ENCODE data around the gene HYAL1. TPM values are rescaled to one million over a fixed set of nuclear protein-coding genes. Genes with fewer than 3 reads are reported as not detected.

Gene HYAL1
- total RNA-seq, 1 donor from 2014 or later = 11.2 TPM

DNA sequence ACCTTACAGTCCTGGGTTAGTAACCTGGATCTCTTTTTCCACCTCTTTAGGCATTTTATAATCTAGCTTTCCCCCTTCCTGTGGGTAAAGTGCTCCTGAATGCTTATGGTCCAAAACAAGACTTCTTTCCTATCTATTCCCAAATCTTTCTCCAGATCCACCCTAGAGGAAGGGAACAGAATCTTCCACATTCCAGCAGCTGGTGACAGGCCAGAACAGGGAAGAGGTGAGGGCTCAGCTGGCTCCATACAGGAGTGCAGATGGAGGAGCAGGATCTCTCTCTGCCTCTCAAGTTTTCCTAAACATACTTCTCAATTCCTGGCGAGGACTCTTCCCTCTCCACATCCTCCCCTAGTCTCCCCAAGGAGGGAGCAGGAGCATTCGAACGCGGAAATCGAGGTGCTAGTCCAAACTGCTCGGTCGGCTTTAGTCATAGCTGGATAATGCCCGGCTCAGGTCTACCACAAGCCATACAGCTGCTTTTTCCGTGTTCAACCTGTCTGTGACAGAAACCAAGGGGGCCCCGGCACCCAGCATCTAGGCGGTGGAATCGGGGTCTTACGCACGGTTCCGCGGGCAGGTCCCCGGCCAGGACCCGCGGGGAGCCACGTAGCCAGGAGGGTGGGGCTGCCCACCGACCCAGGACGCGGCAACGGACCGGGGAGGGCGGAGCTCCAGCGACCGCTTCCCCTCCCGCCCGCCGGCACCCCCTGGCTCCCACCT, 33.2 kb upstream of the HYAL1 start:
- no peak for DNase-seq (ENCODE audit: low spot score)

GRCh38 chr3:50334339-50335075, 31.1 kb upstream of the HYAL1 start:
- no peak for DNase-seq (ENCODE audit: low spot score)

GRCh38 chr3:50333744-50334328, 30.5 kb upstream of the HYAL1 start:
- no peak for DNase-seq (ENCODE audit: low spot score)

DNA sequence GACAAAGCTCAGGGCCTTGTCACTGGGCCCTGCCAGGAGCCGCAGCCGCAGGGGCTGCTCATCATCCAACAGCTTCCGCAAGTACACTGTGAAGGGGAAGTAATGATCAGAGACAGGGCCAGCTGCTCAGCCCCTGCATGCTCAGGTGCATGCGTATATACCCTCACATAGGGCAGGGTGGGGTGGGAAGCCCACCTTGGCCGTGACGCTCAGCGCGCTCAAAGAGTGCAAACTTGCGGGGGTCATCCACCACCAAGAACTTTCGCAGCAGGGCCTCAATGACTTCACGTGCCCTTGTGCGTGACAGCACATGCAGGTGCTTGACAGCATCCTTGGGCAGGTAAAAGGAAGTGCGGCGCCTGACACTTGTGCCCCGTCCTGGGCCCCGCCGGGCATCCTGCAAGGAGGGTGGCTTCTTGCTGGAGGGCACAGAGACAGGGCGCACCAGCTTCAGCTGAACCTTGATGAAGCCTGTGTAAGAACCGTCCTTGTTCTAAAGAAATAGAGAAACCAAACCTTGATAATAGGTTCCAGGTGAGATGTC, 28.1 kb upstream of the HYAL1 start:
- no peak for DNase-seq (ENCODE audit: low spot score)

DNA sequence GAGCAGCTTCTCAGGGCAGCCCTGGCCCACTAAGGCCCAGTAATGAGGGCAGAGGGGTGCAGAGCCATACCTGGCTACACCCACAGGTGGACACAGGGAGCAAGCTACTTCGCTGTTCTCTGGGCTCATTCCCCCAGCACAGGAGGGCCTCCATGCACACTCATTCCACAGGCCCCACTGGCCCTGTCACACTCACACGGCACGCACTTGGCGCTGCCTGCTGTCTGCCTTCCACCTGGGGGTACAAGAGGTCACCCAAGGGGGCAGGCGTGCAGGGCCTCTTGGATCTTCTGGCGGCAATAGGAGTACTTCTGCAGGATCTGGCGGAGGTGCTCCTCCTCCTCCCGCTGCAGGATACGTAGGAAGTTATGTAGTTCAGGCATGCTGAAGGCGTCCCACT, 27.0 kb upstream of the HYAL1 start:
- no peak for DNase-seq (ENCODE audit: low spot score)

DNA sequence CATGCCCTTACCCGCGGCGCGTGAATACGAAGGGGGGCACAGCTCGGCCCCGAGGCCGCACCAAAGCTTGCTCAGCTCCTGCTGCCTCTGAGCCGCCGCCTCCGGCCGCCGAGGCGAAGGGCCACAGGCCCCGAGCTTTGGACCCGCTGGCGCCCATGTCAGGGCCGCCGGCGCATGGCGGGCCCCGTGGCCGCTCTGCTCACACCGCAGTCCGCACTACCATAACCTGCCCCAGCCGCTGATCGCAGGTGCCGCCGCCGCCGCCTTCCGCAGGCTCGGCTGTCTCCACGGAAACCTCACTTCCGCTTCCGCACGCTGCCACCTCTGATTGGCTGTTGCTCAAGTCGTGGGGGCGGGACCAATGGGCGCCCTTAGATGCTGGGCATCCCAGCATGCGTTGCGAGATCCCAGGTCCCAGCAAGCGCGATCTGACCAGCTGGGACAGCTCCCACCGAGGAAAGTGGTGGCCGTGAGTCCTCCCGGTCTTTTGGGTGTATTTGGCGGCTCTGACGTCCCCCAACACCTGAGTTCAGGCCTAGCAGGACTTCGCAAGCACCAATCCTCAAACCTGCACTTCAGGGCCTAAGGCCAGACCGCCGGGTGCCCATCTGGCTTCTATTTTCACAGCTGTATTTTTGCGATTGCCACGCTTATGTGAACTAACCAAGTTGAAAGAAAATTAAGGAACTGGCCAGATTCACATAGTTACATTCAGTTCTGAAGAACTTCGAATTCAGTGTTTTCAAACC, 24.7 kb upstream of the HYAL1 start, which contains the start of gene TUSC2:
TSS of gene TUSC2 (minus strand) at position 281 of the 749 bp plus-strand sequence. CDS start at position 157, 124 bp downstream.
- peak; percentile 98 for DNase-seq (ENCODE audit: low spot score)

DNA sequence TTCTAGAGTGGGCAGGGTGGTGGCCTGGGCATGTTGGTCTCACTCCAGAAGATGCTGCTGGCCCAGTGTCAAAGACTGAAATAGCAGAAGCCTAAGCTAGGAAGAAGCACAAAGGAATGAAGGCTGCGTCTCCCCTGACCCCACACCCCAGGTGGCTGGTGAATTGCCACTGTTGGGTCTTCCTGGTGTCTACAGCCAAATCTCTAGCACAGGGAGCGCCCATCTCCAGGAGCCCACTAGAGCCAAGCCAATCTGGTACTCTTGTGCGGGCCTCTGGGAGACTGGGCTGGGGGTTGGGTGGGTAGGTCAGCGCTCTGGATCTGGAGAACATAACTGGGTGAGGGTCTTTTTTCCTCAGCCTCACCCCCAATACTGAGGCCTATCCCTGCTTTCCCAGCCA, 23.8 kb upstream of the HYAL1 start:
- no peak for DNase-seq (ENCODE audit: low spot score)

GRCh38 chr3:50326182-50326541, 22.8 kb upstream of the HYAL1 start:
- no peak for DNase-seq (ENCODE audit: low spot score)

- no peak for DNase-seq (ENCODE audit: low spot score)
Measured at GRCh38 chr3:50325497-50326181, 22.3 kb upstream of the HYAL1 start.

DNA sequence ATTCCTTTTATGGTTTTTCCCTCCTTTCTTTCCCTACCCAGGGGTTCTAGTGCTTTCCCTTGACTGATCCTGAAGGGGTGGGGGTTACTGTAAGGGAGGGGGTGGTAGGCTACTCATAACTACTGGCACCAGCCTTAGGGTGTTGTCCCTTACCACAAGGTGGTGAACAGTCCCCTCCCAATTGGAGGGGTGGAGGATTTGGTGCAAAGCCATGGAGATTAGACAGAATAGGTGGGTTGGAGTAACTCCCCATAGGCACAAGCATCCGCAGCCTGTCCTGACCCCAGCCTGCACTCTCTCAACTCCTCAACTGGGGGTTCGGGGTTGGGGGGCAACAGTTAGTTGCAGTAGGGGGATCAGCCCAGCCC, 21.7 kb upstream of the HYAL1 start:
- DNase-seq (ENCODE audit: low spot score) = no peak

- no peak for DNase-seq (ENCODE audit: low spot score)
Measured at GRCh38 chr3:50324351-50325112, 21.2 kb upstream of the HYAL1 start.

DNA sequence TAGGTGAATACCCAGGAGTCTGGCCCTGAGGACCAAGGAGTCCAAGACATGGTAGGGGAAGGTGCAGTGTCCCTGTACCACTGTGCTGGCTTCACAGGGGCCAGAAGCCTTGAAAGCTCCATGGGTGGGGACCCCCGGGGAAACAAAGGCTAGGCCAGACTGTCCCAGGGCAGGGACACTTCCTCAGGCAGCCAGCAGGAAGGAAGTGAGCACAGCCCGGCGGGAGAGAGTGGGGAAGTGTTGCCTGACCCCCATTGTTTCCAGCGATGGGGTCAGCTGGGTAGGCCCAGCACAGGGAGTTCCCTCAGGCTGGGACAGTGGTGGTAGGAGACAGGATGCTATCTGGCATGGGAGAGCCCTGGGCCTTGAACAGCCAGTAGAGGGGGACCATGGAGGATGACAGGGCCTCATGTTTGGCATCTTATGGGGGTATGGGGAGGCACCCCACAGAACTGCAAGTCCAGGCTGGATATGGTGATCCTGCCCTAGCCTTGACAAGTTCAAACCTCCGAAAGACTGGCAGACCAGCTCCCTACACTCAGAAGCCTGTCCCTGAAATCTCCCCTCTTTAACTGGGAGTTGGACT, 20.3 kb upstream of the HYAL1 start:
- DNase-seq (ENCODE audit: low spot score) = no peak

DNA sequence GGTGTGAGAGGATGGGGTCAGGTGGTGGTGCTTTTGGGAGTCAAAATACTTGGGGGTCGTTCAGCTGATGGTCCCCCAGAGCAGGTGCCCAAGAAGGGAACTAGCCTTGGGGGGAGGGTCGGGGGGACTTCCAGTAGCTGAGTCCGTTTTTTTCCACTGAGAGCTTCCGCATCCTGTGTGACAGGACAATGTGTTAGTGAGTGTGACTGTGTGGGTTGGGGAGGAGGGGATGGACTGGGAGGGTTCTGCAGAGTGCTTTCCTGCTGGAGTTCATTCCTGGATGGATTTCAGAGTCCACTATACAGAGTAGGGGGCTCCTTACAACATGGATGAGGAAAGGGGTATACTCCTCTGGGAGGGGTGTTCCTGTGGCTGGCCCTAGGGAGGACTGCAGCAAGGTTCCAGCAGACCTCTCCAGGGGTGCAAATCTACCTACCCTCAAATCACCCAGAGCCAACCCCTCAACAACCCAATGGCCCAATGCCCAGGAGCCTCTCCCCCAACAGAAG, 19.8 kb upstream of the HYAL1 start:
- no peak for DNase-seq (ENCODE audit: low spot score)

DNA sequence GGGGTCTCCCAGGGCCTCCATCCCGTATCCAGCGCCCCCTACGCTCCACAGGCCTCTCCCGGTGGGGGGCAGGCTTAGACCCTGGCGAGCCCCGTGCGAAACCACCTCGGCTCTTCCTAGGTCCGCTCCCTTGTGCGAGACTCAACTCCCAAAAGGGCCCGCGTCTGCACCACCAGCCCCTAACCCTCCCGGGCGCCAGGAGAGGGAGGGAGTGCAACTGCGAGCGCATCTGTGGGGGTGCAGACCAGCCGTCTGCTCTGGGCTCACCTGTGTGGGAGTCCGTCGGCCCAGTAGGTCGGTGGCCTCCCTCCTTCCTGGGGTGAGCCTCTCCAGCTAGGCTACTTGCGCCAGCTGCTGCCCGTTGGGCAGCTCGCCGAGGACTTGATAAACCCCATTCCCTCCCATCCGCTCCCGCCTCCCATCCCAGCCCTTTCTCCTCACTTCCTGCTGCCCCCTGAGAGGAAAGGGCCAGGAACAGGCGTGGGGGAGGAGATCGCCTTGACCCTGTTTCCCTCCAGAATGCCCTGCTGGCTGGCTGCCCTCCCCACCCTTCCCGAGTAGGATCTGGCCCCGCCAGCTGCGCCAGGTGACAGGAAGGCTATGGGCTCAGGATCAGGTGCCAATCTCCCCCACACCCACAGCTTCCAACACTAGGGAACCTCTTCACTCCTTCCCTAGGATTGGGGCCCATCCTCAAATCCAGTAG, 19.2 kb upstream of the HYAL1 start, which contains the start of gene HYAL2:
TSS of gene HYAL2 (minus strand) at position 360 of the 706 bp plus-strand sequence. CDS start 2,256 bp downstream, outside the sequence.
- DNase-seq (ENCODE audit: low spot score) = no peak

DNA sequence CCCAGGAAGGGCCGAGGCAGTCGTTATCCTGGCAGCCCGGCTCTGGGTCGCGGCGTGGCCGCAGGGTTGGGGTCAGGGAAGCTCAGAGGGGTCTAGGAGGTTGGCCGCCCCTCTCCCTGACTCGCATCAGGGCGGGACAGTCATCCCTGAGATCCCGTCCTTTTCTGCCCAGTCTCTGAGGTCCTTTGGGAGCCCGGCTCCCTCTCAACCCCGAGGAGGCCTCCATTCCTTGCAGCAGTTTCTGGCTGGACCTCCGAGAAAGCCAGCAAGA, 18.7 kb upstream of the HYAL1 start:
- no peak for DNase-seq (ENCODE audit: low spot score)

DNA sequence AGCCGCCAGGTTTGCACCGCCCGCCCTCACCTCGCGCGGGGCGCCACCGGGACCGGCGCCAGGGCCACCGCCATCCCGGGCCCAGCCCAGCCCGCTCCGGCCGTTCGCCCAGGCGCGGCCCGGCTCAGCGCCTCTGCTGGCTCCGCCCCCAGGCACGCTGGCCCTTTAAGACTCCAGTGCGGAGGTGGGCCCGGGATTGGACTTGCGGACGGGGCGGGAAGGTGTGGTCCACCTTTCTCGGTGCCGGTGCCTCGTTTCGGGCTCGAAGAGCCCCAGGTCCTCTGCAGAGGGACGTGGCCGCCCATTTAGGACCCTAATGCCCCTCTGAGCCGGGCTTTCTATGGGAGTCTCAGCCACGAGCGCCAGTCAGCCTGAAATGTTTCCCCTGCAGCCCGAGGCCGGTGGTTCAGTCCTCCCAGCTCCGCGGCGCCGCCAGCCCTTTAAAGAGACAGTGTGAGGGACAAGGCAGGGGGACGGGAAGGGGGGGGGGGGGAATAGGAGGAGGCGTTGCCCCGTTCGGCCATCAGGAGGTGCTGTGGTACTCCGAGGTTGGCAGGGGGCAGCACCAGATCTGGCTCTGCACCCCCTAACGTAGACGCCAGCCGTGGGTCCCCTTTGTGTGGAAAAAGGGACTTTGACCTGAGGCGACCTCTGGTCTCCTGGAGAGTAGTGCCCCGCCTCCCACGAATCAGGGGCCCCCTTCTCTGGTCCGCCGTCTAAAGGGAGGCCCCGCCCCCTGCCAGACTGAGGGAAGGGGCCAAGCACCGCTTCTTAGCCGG, 18.2 kb upstream of the HYAL1 start:
- DNase-seq (ENCODE audit: low spot score) = peak; percentile 96

GRCh38 chr3:50320853-50321335, 17.5 kb upstream of the HYAL1 start:
- no peak for DNase-seq (ENCODE audit: low spot score)

All from mesenteric fat pad (tissue), 1 donor.